Activated T-helper 9 cell treated with anti-CD3 and anti-CD28 coated beads, Interleukin-2, amount 50 U/mL, for 16 hours (primary cell): Measurements from ENCODE around the gene PTPRK.

ENCODE experiments used
- DNase-seq: peaks from one replicate; pipeline ENCODE4 v3.0.0-alpha.2; 2020; ENCODE audit warnings: low read depth

PTPRK gene

DNA sequence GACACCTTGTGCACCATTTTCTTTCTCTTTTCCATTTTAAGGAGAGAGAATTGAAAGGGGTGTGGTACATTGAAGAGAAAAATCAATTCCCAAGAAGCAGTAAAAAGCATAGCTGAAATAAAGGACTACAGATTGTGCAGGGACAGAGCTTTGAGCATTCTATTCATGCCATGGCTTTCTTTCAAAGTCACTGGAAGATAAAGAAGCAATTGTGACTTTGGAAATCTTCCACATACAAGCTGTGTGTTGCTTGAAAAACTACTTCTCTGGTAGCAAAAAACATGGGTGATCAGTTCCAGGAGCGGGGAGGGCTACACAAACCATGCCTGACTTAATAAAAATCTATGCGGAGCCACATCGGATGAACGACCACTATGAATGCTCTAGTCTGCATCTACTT lies 389.4 kb downstream of the PTPRK start:
- DNase-seq: no peak

GRCh38 chr6:128129679-128130078 lies 390.7 kb downstream of the PTPRK start:
- DNase-seq: no peak

DNA sequence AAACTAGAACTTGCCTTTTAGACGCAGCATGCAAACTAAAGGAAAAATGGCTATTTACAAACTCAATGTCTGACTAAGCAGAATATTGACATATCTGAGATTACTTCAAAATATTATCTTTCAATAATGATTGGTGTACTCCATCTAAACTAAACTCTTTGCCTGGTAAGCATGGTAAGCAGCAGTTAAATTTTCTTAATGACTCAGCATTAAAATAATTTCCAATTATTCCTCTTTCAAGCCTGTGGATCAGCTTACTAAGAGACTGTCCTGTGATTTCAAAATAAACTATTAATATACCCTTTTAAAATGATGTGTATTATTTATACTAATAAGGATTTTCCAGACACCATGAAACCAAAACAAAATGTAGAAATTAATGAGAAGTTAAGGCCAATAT lies 392.7 kb downstream of the PTPRK start:
- no peak for DNase-seq

DNA sequence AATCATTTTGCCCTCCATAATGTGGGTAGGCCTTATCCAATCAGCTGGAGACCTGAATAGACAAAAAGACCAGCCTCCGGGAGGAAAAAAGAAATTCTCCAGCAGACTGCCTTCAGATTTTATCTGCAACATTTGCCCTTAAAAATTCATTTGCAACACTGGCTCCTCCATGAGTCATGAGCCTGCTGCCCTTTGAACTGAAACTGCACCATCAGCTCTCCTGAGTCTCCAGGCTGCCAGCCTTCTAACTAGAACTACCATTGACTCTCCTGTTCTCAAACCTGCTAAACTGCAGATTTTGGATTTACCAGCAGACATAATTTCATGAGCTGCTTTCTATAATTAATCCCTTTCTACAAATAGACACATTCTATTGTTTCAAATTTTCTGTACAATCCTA lies 395.7 kb downstream of the PTPRK start:
- no peak for DNase-seq

DNA sequence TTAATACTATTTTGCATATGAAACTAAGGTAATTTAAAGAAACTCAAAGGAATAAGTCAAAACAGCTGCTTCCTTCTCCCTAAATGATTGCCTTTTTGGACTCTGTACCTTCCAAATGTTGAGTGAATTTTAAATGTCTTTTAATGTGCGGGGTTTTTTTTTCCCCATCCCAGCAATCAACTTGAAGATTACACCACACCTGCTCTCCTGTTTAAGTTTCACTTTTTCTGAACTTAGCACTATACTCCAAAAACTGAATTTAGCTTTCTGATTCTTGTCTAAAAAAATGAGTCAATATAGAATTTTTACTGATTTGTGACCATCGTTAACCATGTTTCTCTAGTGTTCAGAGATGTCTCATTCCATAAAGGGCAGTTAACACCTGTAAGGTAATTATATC lies 398.8 kb downstream of the PTPRK start:
- no peak for DNase-seq

DNA sequence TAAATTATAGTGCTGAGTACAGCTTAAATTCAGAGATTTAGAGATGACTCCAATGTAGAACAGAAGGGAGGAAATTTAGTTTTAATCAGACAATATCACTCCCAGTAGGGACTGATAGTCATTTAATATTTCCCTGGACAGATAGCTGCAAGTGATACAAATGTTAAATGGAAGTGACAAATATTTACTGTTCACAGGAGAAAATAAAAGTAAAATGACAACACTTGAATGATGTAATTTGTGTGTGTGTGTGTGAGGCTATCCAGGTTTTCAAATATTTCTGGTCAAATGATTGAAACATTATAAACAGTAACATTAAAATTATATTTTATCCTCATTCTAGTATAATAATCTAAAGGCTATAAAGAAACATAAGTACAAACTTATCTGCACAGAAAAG lies 399.2 kb downstream of the PTPRK start:
- no peak for DNase-seq

GRCh38 chr6:128118401-128118800 lies 402.0 kb downstream of the PTPRK start:
- no peak for DNase-seq

- DNase-seq: no peak
Observed at GRCh38 chr6:128117916-128118315, 402.5 kb downstream of the PTPRK start.

DNA sequence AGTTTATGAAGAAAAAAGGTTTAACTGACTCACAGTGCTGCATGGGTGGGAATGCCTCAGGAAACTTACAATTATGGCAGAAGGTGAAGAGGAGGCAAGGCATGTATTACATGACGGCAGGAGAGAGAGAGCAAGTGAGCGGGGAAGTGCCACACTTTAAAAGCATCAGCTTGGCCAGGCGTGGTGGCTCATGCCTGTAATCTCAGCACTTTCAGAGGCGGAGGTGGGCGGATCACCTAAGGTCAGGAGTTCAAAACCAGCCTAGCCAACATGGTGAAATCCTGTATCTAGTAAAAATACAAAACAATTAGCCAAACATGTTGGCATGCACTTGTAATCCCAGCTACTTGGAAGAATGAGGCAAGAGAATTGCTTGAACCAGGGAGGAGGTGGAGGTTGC lies 406.2 kb downstream of the PTPRK start:
- DNase-seq: no peak

- no peak for DNase-seq
Observed at GRCh38 chr6:128112494-128112893, 407.9 kb downstream of the PTPRK start.

DNA sequence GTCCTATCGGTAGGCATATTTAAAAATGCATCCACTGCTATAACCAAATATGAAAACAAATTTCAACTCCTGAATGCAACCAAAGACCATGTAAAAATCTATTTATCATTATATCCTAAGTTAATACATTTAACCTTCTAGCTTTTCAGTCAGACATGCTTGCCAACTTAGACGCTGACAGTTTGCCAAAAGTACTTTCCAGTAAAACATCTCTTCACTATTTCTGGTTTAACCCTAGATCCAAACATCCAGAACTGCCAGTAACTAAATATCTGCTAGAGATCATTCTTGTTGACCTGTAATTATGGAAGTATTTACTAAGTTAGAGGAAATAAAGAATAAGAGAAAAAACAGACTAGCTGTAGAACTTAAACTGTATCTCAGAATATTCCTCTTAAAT lies 409.3 kb downstream of the PTPRK start:
- DNase-seq: no peak

- DNase-seq: no peak
Observed at GRCh38 chr6:128107682-128108081, 412.7 kb downstream of the PTPRK start.

- no peak for DNase-seq
Observed at GRCh38 chr6:128099571-128100197, 420.7 kb downstream of the PTPRK start.

DNA sequence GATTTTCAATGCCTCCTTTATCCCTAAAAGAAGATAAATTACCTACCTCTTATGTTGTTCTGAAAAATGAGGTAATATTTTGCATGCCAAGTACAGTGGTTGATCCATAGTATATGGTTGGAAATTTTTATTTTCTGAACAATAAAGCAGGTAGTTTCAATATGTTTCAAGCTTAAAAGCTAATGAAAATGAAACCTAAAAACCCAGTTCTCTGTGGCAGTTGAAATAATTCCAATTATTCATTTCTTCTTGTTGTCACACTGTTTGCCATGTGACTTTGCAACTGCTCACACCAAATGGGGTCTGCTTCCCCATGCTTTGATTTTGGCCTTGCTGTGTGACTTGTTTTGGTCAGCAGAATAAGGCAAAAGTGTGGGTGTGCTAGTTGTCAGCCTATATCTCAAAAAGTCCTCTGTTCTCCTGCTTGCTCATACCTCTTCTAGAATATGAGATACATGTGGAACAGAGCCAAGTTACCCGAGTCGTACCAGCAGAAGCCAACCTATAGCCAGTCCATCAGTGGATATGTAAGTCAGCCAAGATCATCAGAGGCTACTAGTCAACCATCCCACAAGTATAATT lies 422.3 kb downstream of the PTPRK start:
- no peak for DNase-seq

GRCh38 chr6:128097009-128097408 lies 423.4 kb downstream of the PTPRK start:
- no peak for DNase-seq

DNA sequence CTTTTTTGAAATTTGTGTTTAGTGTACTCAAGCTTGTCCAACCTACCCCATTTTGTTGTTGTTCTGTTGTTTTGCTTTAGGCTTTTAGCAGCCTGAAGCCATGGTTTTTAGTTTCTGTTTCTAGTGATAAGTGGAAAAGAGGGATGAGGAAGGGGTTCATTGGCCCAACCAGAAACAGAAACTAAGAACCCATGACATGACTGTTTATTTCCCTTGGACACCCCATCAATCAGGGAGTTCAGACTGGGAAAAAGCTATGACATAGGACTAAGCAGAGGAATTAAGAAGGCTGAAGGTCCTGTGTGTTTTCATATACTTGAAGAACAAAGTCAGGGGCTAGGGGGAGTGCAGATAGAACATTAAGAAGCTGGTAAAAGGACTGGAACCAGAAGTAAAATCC lies 425.0 kb downstream of the PTPRK start:
- DNase-seq: no peak

GRCh38 chr6:128079021-128079420 lies 441.4 kb downstream of the PTPRK start:
- DNase-seq: no peak

- DNase-seq: no peak
Observed at GRCh38 chr6:128078276-128078675, 442.1 kb downstream of the PTPRK start.

GRCh38 chr6:128076843-128077242 lies 443.6 kb downstream of the PTPRK start:
- no peak for DNase-seq

- DNase-seq: no peak
Observed at GRCh38 chr6:128074567-128074966, 445.8 kb downstream of the PTPRK start.

GRCh38 chr6:128073389-128073788 lies 447.0 kb downstream of the PTPRK start:
- DNase-seq: no peak

- no peak for DNase-seq
Observed at GRCh38 chr6:128071212-128071611, 449.2 kb downstream of the PTPRK start.

- DNase-seq: no peak
Observed at GRCh38 chr6:128070406-128070805, 450.0 kb downstream of the PTPRK start.

- DNase-seq: no peak
Observed at GRCh38 chr6:128069188-128069587, 451.2 kb downstream of the PTPRK start.
